Stimulated activated CD4-positive, alpha-beta T cell treated with anti-CD3 and anti-CD28 coated beads, Interleukin-12 subunit alpha, Interleukin-12 subunit beta, amount 100 ng/mL, for 48 hours (primary cell): Measurements from ENCODE around the gene PCSK5.

Source experiments
- DNase-seq, 3 donors: peaks; one replicate each; pipeline ENCODE4 v3.0.0-alpha.2; 2020; ENCODE audit warnings: low read depth in 2 of 3, low spot score in 1 of 3

Gene PCSK5

DNA sequence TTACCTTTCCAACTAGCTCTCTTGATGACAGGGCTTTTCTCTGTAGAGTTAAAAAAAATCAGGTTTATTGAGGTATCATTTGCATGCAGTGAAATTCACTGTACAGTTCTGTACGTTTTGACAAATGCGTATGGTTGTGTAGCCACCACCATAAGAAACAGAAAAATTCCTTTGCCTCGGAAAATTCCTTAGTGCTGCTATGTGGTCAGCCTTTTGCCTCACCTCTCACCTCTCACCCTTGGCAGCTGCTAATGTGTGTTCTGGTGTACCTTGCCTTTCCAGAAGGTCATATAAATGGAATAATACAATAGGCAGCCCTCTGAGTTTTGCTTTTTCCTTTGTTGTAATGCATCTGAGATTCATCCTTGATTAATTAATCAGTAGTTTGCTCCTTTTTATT lies 28.4 kb downstream of the PCSK5 start:
- DNase-seq = no peak

DNA sequence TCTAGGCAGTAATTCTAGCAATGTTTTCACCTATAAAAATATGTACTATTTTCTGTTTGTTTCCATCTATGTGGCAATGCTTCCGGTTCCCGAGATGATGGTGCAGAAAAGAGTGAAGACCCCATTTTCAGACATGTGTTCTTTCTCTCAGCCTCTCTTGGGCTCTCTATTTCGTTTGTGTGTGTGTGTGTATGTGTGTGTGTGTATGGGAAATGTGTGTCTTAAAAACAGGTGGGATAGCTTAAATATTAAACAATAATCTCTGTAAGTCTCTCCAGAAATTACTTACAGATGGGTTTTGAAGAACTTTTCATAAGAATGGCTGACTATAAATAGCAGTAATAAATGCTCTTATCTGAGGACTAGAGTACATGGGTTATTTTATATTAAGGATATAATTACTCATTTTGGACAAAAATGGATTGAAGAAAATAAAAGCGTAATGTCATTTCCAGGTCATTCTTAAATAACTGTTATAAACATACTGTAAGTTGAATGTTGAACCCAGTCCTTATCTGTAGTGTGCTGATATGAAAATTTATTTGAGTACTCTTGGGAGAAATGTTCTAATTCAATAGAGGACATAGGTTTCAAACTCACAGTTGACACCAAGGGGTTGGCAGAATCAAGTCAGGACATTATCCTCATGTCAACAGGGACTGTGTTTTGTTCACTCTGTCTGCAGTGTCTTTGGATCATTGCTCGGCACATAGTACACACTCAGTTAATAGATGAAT lies 31.1 kb downstream of the PCSK5 start:
- DNase-seq = no peak

DNA sequence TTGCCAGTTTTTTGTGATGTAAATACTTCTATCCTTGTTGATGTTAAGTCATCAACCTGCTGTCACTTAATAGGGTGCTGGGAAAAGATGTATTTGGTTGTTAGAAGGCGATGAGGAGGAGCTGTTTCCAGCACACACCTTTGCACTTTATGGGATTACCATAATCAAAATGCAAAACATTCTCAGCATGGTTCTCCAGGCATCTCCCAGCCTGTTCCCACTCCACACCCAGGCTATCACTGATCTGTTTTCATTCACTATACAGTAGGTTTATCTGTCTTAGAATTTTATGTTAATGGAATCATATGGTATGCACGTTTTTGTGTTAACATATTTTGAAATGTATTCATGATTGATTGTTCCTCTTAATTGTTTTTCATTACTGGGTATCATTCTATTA lies 35.9 kb downstream of the PCSK5 start:
- no peak for DNase-seq

DNA sequence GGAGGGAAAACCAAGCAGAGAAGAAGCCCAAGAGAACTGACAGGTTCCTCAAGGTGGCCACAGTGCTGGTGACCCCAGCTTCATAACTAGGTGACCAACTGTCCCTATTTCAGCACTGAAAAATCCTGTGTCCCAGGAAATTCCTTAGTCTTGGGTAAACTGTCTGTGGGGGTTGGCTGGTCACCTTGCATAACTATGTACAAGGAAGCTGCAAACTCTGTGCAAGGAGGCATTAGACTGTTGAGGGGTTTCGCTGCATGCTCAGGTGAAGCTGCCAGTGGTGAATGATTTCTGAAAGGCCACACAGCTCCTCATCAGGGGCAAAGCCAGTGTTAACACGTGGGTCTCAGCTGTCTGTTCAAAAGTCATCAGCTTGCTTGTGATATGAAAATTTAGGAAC lies 36.9 kb downstream of the PCSK5 start:
- DNase-seq = no peak

DNA sequence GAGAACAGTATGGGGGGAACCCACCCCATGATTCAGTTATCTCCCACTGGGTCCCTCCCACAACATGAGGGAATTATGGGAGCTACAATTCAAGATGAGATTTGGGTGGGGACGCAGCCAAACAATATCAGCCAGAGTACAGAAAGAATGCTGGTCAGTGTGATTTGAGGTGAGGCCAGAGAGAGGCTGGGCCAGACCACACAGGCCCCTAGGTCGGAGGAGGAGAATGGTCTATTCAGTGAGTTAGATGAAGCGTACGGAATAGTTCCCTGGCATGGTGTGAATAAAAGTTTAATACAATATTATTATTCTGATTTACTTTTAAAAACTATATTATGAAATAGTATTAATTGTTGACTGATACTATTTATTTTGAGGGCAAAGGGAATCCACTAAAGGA lies 39.7 kb downstream of the PCSK5 start:
- DNase-seq = no peak

DNA sequence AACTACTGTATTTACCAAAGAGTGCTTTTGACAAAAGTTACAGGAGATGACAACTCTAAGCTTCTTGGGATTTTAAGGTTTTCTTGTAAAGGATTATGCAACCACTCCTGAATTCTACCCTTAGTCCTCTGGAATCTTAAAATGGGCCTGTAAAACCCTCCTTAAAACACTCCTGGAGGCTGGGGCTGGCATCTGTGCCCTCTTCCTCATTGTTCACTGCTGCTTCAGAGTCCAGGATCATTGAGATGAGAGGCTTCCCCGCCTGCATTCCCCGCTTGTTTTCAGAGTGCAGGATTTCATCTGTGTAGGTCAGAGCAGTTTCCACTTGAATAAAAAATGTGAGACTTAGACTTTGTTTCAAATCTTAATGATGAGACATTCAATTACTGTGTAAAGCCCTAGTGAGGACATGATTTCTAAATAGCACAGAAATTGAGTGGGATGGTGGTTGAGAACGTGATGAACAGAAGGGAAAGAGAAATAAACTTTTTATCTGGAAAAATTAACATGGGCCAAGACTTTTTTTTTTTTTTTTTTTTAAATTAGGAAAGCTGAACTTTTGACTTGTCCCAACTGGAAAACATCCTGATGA lies 40.4 kb downstream of the PCSK5 start:
- DNase-seq = no peak

DNA sequence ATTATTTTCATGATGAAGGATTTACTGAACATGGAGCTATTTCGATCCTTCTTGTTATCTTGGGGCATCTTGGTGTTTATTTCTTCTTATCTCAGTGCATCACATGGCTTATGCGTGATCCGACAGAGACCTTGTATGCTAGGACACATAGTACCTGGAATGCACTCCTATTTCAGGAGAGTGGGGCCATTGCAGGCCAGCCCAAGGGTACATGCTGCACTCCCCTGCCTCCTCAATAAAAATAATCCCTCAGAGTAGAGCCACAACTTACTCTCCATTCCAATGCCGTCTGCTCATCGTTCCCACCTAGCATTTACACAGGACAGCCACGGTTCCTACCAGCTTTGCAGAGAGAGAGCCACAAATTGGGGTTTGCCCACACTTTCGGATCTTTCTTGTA lies 43.5 kb downstream of the PCSK5 start:
- DNase-seq = no peak

DNA sequence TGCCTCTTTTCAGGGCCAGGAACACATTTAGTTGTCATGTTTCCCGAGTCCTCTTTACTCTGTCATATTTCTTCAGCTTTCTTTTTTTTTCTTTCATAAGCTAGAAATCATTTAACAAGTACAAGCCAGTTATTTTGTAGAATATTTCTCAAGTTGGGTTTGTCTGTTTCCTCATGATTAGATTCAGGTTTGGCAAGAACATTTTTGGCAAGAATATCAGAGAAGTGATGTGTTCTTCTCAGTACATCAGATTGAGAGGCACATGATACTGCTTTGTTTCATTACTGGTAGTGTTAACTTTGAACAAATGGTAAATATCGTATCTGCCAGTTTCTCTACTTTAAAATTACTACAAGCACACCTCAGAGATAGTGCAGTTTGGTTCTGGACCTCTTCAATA lies 45.1 kb downstream of the PCSK5 start:
- DNase-seq = no peak

DNA sequence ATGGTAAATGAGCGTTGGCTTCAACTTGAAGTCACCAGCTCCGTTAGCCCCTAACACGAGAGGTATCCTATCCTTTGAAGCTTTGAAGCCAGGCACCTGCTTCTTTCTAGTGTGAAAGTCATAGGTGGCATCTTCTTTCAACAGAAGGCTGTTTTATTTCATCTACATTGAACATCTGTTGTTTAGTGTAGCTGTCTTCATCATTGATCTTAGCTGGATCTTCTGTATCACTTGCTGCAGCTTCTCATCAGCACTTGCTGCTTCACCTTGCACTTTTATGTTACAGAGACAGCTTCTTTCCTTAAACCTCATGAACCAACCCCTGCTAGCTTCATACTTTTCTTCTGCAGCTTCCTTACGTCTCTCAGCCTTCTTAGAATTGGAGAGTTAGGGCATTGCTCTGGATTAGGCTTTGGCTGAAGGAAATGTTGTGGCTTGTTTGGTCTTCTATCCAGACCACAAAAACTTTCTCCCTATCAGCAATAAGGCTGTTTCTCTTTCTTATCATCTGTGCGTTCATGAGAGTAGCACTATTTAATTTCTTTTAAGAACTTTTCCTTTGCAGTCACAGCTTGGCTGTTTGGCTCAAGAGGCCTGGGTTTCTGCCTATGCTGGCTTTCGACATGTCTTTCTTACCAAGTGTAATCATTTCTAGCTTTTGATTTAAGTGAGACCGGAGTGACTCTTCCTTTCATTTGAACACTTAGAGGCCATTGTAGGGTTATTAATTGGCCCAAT lies 47.2 kb downstream of the PCSK5 start:
- DNase-seq = no peak

DNA sequence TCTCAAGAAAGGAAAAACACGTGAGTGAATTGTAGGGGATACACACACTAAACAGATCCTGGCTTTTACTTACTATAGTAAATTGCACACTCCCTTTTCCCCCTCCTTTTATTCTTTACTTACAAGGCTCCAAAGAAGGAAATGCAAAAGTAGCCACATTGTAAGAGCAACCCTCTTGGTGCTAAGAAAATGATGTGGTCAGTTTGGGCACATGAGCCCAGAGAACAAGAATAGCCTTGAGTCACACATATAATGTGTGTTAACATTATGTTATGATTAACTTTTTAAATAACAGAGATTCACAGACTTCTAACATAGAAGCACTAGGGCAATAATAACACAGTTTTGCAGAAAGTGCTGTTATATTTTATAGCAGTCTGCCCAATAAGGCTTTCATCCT lies 48.5 kb downstream of the PCSK5 start:
- DNase-seq = no peak

DNA sequence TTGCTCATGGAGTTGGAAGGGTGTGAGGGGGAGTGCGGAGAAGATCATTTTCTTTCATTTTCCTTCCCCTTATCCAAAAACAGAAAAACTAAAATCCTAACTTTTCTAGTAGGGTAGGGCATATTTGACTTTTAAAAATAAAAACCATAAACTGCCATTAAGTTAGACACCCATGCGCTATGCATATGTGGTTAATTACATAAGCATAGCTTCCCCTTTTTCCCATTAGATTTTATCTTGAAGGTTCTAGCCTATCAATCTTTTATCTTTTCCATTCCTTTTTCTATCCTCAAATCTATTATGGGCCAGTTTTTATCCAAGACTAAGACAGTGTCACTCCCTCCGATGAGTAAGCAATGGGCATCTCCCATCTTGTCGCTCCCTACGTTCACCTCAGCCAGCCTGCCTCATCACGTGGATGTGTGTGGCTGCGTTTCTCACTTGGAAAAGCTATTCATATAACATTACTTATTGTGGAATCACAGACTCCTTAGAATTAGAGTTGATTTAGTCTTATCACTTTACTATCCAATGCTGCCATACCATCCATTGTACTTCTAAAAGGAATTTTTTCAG lies 49.2 kb downstream of the PCSK5 start:
- no peak for DNase-seq

DNA sequence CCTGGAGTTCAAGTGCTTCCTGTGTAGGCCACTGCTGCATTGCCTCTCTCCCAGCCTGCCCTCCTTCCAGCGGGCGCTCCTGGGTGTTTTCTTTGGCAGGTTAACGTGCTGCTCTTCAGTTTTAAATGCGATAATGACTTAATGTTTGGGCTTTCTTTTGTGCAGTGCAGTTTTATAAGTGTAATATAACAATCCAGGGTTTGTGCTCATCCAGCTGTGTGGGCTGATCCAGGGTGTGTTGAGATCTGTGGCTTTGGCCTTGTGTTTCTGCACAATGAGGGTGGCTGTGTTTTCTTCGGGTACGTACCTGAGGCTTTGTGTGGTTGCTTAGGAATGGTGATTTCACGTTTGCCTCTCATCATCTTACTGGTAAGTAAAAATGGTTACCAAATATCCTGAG lies 50.6 kb downstream of the PCSK5 start:
- no peak for DNase-seq

DNA sequence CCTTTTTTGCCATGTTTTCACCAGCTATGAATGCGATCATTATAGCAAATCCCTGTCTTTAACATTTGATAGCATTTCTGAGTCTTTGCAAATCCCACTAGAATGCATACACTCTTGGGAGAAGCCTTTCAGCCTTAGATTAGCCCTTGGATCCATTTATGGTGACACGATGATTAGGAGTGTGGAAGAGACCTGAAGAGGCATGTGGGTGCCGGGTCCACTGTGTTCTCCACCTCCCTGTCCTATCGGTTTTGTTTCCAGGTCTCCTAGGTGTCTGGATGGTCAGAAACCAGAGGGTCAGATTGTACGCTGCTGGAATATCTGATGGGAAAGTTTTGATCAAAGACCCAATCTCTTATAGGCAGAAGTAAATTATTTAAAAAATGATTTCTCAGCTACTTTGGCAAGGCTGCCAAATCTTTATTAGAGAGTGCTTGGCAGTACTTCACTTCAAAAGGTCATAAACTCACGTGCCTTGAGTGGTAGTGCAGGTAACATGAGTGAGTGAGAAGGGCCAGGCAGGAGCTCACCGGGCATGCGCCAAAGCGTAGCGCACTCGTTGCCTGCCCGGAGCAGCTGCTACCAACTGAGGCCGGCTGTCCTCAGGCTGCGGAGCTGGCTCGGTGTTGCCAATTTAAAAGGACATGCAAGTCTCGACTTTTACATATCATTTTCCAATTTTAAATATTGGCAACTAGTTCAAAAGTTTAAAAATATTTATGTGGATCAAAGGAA lies 51.3 kb downstream of the PCSK5 start:
- DNase-seq = no peak

DNA sequence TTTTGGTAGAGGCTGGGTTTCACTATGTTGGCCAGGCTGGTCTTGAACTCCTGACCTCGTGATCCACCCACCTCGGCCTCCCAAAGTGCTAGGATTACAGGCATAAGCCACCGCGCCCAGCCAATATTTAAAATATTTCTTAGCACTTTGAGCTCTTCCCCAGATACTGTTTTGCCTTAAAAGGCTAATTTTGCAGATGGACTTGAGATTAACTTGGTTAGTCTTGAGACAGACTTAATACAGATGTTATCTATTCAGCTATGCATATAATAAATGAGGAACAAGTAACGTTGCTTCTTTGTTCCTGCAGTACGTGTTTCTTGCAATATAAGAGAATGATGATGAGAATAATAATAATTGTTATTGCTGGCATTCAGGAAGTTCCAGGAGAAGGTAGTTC lies 56.3 kb downstream of the PCSK5 start:
- DNase-seq = no peak

DNA sequence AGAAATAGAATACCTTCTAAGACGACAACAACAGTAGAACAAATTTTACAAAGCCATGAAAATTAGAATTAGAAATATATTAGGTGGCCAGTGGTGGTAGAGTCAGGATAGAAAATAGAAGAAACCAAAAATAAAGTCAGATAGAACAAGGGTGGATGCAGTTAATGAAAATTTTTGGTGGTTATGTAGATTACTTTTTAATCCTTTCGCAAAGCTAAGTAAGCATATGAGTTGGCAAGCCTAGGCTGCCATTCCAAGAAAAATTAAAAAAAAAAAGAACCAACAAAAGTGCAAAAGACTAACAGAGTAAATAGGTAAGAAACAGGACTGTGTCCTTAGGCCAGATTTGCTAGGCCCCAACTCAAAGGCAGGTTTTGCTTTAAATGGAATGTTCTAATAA lies 56.8 kb downstream of the PCSK5 start:
- no peak for DNase-seq

DNA sequence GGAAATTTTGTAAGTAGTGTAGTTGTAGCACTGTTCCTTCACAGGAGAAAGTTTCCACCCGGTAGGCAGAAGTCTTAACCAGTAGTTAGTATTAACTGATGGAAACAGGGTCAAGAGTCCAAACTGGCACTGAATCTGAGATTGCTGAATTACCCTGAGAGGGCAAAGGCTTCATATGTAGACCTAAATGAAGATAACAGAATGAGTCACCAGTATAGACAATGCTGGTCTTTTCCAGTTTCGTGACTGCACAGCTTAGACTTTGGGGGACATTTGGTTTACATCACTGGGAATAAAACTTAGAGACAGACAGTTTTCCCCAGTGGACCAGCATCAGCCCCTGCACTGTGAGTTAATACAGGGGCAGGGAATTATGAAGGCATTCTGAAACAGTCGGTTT lies 60.5 kb downstream of the PCSK5 start:
- DNase-seq = no peak

DNA sequence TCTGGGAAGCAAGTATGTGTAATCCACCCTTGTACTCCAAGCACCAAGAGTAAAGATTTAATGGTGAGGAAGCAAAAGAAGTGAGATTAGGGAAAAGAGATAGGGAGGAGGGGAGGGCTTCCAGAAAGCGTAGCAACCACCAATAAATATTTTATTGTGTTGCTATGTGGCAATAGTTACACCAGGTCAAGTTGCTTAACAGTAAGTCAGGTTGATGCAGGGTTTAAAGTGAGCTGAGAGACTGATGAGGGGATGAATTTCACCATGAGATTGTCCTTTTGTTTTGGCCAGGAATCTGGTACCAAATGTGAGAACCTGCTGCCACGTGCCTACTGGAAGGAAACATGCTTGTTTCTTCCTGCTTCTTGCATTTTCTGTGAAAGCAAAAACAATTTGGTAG lies 62.7 kb downstream of the PCSK5 start:
- no peak for DNase-seq

DNA sequence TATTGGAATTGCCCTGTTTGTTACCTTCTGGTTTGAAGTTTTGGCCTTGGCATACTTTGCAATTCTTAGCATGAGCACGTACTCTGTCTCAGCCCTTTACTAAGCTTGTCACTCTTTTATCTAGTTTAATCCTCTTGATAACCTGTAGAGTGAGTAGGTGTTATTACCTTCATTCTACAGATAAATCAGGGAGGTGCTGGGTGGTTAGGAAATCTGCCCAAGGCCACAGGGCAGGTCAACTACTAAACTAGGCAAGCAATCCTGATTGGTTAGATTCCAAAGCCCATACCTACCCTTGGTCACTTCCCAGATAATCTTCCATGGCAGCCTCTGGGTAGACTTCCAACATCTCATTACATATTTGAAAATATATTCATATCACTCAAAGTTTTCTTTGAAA lies 65.7 kb downstream of the PCSK5 start:
- DNase-seq = no peak

DNA sequence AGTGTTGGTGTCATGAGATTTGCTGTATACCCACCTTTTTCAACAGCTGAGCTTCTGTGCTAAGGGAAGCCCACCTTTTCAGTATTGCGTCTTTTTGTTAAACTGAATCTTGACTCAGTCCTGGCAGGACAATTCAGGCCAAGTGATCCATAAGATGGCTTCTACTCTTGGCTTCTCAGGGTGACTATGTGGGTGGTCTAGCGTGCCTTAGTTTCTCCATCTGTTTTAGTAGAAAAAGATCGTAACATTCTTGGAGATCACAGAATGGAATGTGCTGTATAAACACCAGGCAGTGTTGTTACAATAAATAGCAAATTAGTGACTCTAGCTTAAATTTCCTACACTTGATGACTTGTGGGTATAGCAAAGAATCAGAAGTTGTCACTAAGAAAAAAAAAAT lies 66.6 kb downstream of the PCSK5 start:
- DNase-seq = no peak

DNA sequence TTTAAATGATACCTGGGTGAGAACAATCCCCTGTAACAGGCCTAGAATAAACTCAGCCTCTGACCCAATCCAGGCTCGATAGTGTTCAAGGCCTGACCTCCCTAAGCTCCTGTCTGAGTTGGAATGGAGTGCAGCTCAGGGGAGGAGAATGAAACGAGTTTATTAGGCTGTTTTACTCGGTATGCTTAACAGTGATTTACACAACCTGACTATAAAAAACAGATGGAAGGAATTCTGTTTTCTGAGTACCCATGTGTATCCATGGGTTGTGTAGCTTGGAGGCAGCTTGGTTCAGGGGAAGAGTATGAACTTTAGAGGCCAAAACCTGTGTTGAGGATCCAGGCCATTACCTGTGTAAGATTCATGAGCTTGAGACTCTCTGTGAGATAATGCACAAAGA lies 67.8 kb downstream of the PCSK5 start:
- no peak for DNase-seq

DNA sequence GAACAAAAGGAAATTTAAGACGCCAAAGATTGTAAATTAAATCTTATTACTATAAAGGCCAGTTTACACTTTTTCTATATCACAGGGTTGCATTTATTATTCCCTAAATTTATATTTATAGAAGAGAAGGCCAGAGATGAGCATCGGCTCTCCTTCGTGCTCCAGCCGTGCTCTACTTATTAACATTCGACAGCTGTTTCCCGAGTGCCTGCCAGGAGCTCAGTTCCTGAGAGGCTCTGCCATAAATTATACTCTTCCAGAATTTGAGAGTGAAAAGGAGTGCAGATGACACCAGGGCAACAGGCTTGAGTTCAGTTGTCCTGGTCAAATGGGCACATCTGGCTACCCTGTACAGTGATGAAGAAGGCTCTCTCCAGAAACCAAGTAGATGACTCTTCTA lies 70.1 kb downstream of the PCSK5 start:
- no peak for DNase-seq
